ENCODE data around the gene NKX1-1. TPM values are rescaled to one million over a fixed set of nuclear protein-coding genes. Genes with fewer than 3 reads are reported as not detected.

The NKX1-1 gene
- polyA plus RNA-seq, 4 donors: not detected

Other genes starting within 250 kb of the NKX1-1 start
- gene SPON2, start 233.9 kb downstream of the NKX1-1 start, polyA plus RNA-seq (ENCODE audit: insufficient read length in 4 of 4): 10 to 100 TPM in 2 of 4 donors, 1 to 10 TPM in 2; 9.3 to 18.3 (median 10.6) TPM
- 100 to 1,000 TPM; 130 to 166 (median 139) TPM for gene CTBP1, start 157.3 kb downstream of the NKX1-1 start, polyA plus RNA-seq (ENCODE audit: insufficient read length in 4 of 4)
- 10 to 100 TPM; 60.1 to 79.2 (median 65.7) TPM for gene MAEA, start 116.6 kb downstream of the NKX1-1 start, polyA plus RNA-seq (ENCODE audit: insufficient read length in 4 of 4)
- gene UVSSA, start 59.2 kb downstream of the NKX1-1 start, polyA plus RNA-seq (ENCODE audit: insufficient read length in 4 of 4): 10 to 100 TPM in 2 of 4 donors, 1 to 10 TPM in 2; 6.5 to 11.1 (median 8.9) TPM

Data from right renal pelvis (tissue), 4 donors.